ENCODE data around the gene APEX2. TPM values are rescaled to one million over a fixed set of nuclear protein-coding genes. Genes with fewer than 3 reads are reported as not detected.

Gene APEX2
- total RNA-seq, 2 experiments from 2014 or later = 28.6 to 35.8 TPM

- no peak for DNase-seq
- Mint-ChIP-seq H3K36me3 (no peaks in the 10 kb centered on the region), H3K9me3 (ENCODE audit: low read depth) (no peaks in the 10 kb centered on the region), H3K27me3 (peaks cover 2% of the 10 kb centered on the region), H3K4me3 (no peak overlapping the region), H3K4me1 (peaks cover 4% of the 10 kb centered on the region), H3K27ac (no peak overlapping the region)
- no peak for ATAC-seq
- CTCF ChIA-PET = no interaction called here
These were observed 5.4 kb upstream of the APEX2 start for GRCh38 chrX:54994668-54995351.

GRCh38 chrX:54995621-54996020 is 4.5 kb upstream of the APEX2 start:
- no peak overlapping the region for H3K27ac Mint-ChIP-seq
- H3K4me1 Mint-ChIP-seq = peaks cover 4% of the 10 kb centered on the region
- CTCF ChIA-PET = no interaction called here
- ATAC-seq (no peak), DNase-seq (no peak)
- H3K4me3 Mint-ChIP-seq = no peak overlapping the region
- peaks cover 2% of the 10 kb centered on the region for H3K36me3 Mint-ChIP-seq
- peaks cover 2% of the 10 kb centered on the region for H3K27me3 Mint-ChIP-seq
- no peaks in the 10 kb centered on the region for H3K9me3 Mint-ChIP-seq (ENCODE audit: low read depth)

DNA sequence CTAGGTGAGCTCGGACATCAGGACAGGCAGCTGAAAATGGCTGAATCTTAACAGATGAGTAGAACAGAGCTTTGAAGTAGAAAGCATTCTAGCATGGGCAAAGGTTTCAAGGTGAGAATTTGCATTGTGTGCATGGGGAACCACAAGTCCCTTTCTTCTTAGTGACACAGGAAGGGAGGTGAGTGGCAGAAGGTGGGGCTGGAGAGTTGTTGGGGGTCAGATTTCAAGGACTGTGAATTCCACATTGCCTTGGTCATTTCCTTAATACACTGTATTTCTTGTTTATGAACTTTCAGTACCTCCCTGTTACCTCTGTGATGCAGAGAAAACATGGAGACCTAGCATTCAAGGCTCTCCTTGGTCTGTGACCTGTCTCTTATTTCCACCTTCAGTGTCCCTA is 4.1 kb downstream of the APEX2 start:
- CTCF ChIA-PET = no interaction called here
- ATAC-seq = no peak
- H3K27ac Mint-ChIP-seq = no peak overlapping the region

DNA sequence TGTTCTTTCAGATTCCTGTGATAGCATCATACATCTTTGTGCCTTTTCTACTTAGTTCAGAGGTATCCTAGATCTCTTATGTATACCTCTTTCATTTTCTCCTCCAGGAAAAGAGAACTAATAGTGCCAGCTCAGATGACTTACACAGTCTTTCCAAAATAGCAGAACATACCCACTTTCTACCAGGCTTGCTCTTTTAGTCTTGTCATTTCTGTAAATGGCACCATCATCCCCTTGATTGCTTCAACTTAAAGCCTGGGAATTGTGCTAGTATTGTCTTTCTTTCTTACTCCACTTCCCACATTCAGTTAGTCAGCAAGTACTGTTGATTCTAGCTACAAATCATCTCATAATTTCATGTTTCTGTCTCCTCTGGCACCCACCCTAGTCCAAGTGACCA is 5.1 kb downstream of the APEX2 start:
- CTCF ChIA-PET = no interaction called here
- H3K4me1 Mint-ChIP-seq = peaks cover 38% of the 10 kb centered on the region
- no peak overlapping the region for H3K27ac Mint-ChIP-seq
- H3K27me3 Mint-ChIP-seq = no peaks in the 10 kb centered on the region
- H3K9me3 Mint-ChIP-seq (ENCODE audit: low read depth) = no peaks in the 10 kb centered on the region
- ATAC-seq (no peak), DNase-seq (no peak)
- peaks cover 35% of the 10 kb centered on the region for H3K36me3 Mint-ChIP-seq
- H3K4me3 Mint-ChIP-seq = no peak overlapping the region

More for the DNA sequence above, 4.1 kb downstream of the APEX2 start:
- DNase-seq = no peak
- Mint-ChIP-seq H3K36me3 (peaks cover 34% of the 10 kb centered on the region), H3K9me3 (ENCODE audit: low read depth) (no peaks in the 10 kb centered on the region), H3K4me1 (peaks cover 37% of the 10 kb centered on the region), H3K27me3 (no peaks in the 10 kb centered on the region), H3K4me3 (no peak overlapping the region)

- Mint-ChIP-seq H3K4me3 (no peak overlapping the region), H3K27ac (no peak overlapping the region), H3K27me3 (no peaks in the 10 kb centered on the region), H3K4me1 (peaks cover 27% of the 10 kb centered on the region), H3K9me3 (ENCODE audit: low read depth) (no peaks in the 10 kb centered on the region), H3K36me3 (peaks cover 30% of the 10 kb centered on the region)
- DNase-seq (no peak), ATAC-seq (no peak)
- CTCF ChIA-PET = no interaction called here
These were observed 6.9 kb downstream of the APEX2 start for GRCh38 chrX:55006827-55007621.

DNA sequence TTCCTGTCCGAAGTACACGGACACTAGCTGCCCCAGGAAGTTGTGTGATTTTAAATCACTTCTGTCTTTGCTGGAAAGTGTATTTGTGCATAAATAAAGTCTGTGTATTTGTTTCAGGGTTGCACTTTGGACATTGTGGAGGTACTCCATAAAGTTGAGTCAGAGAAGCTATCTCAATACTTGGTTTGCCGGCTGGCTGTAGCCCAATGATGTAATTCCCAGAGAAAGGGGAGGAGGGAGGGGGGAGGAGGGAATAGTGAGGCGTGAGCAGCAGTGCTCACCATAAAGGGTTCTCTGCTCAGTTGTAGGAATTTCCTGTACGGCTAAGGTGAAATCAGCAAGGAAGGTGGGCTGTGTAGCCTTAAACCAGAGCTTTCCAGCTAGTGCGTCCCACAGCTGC is 7.5 kb downstream of the APEX2 start:
- CTCF ChIA-PET = no interaction called here
- DNase-seq = no peak

DNA sequence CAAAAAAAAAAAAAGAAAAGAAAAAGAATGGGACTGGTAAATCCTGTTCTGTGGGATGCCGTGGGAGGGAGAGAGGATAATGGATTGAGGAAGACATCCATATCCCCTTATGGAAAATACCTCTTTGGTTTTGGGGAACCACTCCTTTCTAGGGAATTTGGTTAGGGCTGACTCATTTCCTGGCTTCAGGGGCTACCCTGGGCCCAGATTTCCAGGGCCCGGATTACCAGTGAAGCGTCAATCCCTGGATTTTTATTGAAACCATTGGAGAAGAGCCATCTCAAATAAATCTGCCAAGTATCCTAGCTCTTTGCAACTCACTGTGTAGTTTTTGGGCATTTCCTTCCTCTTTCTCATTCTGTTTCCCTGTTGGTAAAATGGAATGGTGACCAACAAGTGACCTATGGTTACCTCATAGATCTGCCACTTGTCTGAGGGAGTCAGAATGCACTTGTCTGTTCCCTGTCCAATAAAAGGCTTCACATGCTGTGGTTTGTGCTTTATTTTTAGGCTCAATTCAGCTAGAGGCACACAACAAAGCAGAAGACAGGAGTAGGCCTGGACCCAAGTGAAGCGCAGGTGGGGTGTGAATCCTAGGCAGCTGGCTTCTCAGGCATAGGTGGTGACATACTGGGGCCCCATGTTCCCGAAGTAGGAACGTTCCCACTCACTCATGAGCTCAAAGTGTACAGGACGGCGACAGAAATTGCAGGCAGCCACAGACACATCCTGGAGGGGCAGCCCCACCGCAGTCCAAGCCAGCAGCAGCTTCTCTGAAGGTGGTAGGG is 8.6 kb downstream of the APEX2 start:
- H3K27me3 Mint-ChIP-seq = no peaks in the 10 kb centered on the region
- H3K9me3 Mint-ChIP-seq (ENCODE audit: low read depth) = no peaks in the 10 kb centered on the region
- peaks cover 24% of the 10 kb centered on the region for H3K36me3 Mint-ChIP-seq
- CTCF ChIA-PET = no interaction called here
- DNase-seq (peak; percentile 40), ATAC-seq (peak; percentile 20)
- no peak overlapping the region for H3K27ac Mint-ChIP-seq
- H3K4me1 Mint-ChIP-seq = peaks cover 17% of the 10 kb centered on the region
- no peak overlapping the region for H3K4me3 Mint-ChIP-seq

More for the DNA sequence above, 7.5 kb downstream of the APEX2 start:
- Mint-ChIP-seq H3K36me3 (peaks cover 28% of the 10 kb centered on the region), H3K27me3 (no peaks in the 10 kb centered on the region), H3K9me3 (ENCODE audit: low read depth) (no peaks in the 10 kb centered on the region), H3K4me3 (no peak overlapping the region), H3K4me1 (peaks cover 21% of the 10 kb centered on the region), H3K27ac (no peak overlapping the region)
- ATAC-seq = no peak

- Mint-ChIP-seq H3K27me3 (no peaks in the 10 kb centered on the region), H3K36me3 (peaks cover 8% of the 10 kb centered on the region), H3K4me3 (no peak overlapping the region), H3K27ac (no peak overlapping the region), H3K9me3 (ENCODE audit: low read depth) (no peaks in the 10 kb centered on the region), H3K4me1 (peaks cover 8% of the 10 kb centered on the region)
- DNase-seq (no peak), ATAC-seq (no peak)
- CTCF ChIA-PET = no interaction called here
These were observed 11.1 kb downstream of the APEX2 start for GRCh38 chrX:55011294-55011693.

DNA sequence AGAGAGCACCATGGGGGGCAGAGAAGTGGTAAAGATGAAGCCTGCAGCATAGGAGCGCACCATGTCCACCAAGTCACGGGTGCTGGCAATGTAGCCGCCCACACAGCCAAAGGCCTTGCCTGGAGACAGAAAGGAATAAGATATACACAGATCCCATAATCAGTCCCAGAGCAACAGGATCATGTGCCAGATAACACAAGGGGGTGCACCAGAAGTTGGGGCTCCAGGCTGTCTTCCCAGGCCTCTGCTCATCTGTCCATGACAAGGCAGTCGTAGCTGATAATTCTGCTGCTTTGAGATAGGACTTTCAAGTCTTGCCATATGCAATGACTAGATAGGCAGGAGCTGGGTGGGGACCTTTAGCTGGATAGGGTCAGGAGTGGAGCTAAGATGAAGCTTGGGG is 14.7 kb downstream of the APEX2 start:
- DNase-seq = no peak
- no peaks in the 10 kb centered on the region for H3K4me1 Mint-ChIP-seq
- H3K9me3 Mint-ChIP-seq (ENCODE audit: low read depth) = no peaks in the 10 kb centered on the region
- peaks cover 1% of the 10 kb centered on the region for H3K36me3 Mint-ChIP-seq
- no peaks in the 10 kb centered on the region for H3K27me3 Mint-ChIP-seq
- H3K27ac Mint-ChIP-seq = no peak overlapping the region
- no peak overlapping the region for H3K4me3 Mint-ChIP-seq
- CTCF ChIA-PET = no interaction called here
- no peak for ATAC-seq

DNA sequence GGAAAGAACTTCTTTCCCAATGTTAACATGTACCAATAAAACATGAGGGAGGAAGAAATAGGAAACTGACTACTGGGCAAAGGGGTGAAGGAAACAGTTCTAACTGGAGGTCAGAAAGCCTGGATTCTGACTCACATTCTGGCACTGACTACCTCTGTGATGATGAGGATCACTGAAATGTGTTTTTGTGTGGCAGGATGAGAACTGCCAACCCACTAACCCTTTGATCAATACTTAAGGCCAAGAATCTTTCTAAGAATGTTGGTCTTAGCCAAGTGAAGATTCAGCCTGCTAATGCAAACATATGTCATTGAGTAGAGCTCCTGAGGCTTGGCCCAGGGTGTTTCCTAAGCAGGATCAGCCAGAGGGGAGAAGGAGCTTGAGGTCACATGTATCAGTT is 26.0 kb downstream of the APEX2 start:
- no peak for DNase-seq
- no peak for ATAC-seq
- CTCF ChIA-PET = no interaction called here
- Mint-ChIP-seq H3K27ac (no peak overlapping the region), H3K4me3 (no peak overlapping the region), H3K27me3 (no peaks in the 10 kb centered on the region), H3K9me3 (ENCODE audit: low read depth) (no peaks in the 10 kb centered on the region), H3K4me1 (no peaks in the 10 kb centered on the region), H3K36me3 (no peaks in the 10 kb centered on the region)

DNA sequence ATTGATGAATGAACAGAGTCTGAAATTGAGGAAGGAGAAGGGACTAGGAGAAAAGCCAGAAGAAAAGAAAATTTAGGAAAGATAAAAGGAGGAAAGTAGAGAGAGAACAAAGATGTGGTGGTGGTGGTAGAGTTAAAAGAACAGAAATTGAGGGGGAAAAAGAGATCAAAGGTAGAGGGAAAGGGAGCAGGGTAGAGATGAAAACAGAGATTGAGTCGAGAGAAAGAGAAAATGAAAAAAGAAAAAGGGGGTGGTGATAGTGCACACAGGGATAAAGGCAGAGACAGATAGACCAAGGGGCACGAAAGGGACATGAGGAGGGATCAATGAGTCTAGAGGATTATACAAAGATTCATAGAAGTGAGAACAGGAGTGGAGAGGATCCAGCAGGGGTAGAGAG is 26.7 kb downstream of the APEX2 start:
- ATAC-seq (no peak), DNase-seq (no peak)
- no peak overlapping the region for H3K4me3 Mint-ChIP-seq
- no peaks in the 10 kb centered on the region for H3K27me3 Mint-ChIP-seq
- CTCF ChIA-PET = no interaction called here
- no peaks in the 10 kb centered on the region for H3K9me3 Mint-ChIP-seq (ENCODE audit: low read depth)
- H3K27ac Mint-ChIP-seq = no peak overlapping the region
- no peaks in the 10 kb centered on the region for H3K4me1 Mint-ChIP-seq
- H3K36me3 Mint-ChIP-seq = no peaks in the 10 kb centered on the region

GRCh38 chrX:55028040-55028439 is 27.9 kb downstream of the APEX2 start:
- Mint-ChIP-seq H3K4me1 (no peaks in the 10 kb centered on the region), H3K9me3 (ENCODE audit: low read depth) (no peaks in the 10 kb centered on the region), H3K4me3 (no peak overlapping the region), H3K27me3 (no peaks in the 10 kb centered on the region), H3K36me3 (no peaks in the 10 kb centered on the region), H3K27ac (no peak overlapping the region)
- ATAC-seq (no peak), DNase-seq (no peak)
- CTCF ChIA-PET = no interaction called here

GRCh38 chrX:55028611-55029010 is 28.4 kb downstream of the APEX2 start:
- ATAC-seq (no peak), DNase-seq (no peak)
- Mint-ChIP-seq H3K9me3 (ENCODE audit: low read depth) (no peaks in the 10 kb centered on the region), H3K27me3 (no peaks in the 10 kb centered on the region), H3K36me3 (no peaks in the 10 kb centered on the region), H3K27ac (no peak overlapping the region), H3K4me3 (no peak overlapping the region), H3K4me1 (no peaks in the 10 kb centered on the region)
- CTCF ChIA-PET = no interaction called here

DNA sequence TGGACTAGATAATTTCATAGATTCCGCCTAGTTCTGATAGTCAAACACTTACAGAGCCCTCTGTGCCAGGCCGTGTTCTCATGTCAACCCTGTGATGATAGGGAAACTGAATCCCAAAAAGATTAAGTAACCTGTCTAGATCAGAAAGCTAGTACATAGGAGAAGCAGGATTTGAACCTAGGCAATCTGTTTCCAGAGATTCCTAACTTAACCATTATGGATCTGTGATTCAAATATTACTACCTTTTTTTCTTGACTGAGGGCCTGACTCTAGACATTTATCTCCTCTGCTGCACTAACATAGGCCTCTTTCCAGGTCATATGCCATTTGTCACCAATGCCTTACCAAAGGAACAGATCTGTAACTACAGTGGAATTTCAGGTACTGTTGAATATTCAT is 29.1 kb downstream of the APEX2 start:
- no peak for DNase-seq
- Mint-ChIP-seq H3K36me3 (no peaks in the 10 kb centered on the region), H3K4me1 (no peaks in the 10 kb centered on the region), H3K9me3 (ENCODE audit: low read depth) (no peaks in the 10 kb centered on the region), H3K4me3 (no peak overlapping the region), H3K27ac (no peak overlapping the region), H3K27me3 (no peaks in the 10 kb centered on the region)
- no peak for ATAC-seq
- CTCF ChIA-PET = no interaction called here
